ENCODE data around the gene DCT. TPM values are rescaled to one million over a fixed set of nuclear protein-coding genes. Genes with fewer than 3 reads are reported as not detected.

Gene DCT
- total RNA-seq, 1 experiment from 2014 or later = not detected

DNA sequence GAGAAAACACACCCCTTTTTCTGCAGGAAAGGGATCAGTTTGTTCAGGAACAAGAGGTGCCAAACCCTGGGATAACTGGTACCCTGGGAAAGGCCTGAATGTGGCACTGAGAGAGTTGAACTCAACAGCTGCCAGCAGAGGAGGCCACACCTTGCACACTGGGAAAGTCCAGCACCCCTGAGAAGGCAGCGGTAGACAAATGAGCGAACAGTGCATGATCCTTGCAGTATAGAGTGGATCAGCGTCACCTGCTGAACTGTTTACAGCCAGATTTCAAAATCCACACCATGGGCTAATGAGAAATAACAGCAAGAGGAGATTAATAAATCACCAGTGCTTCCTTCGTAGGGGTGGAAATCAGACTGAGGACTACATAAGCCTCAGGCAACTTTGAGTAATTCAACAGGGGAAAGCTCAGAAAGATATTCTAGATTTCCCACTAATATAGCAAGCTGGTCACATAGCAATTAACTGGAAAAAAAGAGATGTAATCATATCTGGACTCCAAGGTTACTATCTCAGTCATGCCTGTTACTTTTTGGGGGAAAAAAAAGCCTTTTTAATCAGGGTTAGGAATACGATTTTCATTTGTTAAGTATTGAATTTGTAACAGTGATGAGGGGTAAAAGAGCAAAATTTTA is 52.0 kb downstream of the DCT start:
- Histone ChIP-seq H3K9me3 (ENCODE audit: control insufficient read depth, insufficient read depth, low read depth, low read length) (no peaks in the 10 kb centered on the region), H3K4me1 (ENCODE audit: control insufficient read depth, insufficient read depth, low read length) (no peaks in the 10 kb centered on the region), H3K4me3 (ENCODE audit: low read depth in 2 of 2, low read length in 2 of 2) (no peak overlapping the region), H3K36me3 (ENCODE audit: control insufficient read depth, insufficient read depth, low read length) (no peaks in the 10 kb centered on the region), H3K27me3 (ENCODE audit: control insufficient read depth, insufficient read depth, low read length) (no peaks in the 10 kb centered on the region), H3K27ac (ENCODE audit: low read length) (no peak overlapping the region)
- POLR2A ChIA-PET = no interaction called here
- CTCF ChIA-PET = no interaction called here
- intact Hi-C loops (cut with micrococcal nuclease; ENCODE audit: unreplicated experiment) (no loop called here), in situ Hi-C loops (cut with HindIII; ENCODE audit: low pct_unique_long_range_greater_than_20kb, low sequenced_read_pairs) (no loop called here)
- ATAC-seq = 0 out of 2 replicates have a peak, but pooled peaks have one; percentile 58
- DNase-seq (ENCODE audit: low read depth, low spot score) = no peak
- TF ChIP-seq TCF7L2 (IDR thresholded peaks at IDR 0.05; ENCODE audit: low read depth, low read length) = no peak
- TF ChIP-seq POLR2AphosphoS5 (IDR thresholded peaks at IDR 0.05; ENCODE audit: low read depth, low read length) = no peak
- TF ChIP-seq, protein P1, sequence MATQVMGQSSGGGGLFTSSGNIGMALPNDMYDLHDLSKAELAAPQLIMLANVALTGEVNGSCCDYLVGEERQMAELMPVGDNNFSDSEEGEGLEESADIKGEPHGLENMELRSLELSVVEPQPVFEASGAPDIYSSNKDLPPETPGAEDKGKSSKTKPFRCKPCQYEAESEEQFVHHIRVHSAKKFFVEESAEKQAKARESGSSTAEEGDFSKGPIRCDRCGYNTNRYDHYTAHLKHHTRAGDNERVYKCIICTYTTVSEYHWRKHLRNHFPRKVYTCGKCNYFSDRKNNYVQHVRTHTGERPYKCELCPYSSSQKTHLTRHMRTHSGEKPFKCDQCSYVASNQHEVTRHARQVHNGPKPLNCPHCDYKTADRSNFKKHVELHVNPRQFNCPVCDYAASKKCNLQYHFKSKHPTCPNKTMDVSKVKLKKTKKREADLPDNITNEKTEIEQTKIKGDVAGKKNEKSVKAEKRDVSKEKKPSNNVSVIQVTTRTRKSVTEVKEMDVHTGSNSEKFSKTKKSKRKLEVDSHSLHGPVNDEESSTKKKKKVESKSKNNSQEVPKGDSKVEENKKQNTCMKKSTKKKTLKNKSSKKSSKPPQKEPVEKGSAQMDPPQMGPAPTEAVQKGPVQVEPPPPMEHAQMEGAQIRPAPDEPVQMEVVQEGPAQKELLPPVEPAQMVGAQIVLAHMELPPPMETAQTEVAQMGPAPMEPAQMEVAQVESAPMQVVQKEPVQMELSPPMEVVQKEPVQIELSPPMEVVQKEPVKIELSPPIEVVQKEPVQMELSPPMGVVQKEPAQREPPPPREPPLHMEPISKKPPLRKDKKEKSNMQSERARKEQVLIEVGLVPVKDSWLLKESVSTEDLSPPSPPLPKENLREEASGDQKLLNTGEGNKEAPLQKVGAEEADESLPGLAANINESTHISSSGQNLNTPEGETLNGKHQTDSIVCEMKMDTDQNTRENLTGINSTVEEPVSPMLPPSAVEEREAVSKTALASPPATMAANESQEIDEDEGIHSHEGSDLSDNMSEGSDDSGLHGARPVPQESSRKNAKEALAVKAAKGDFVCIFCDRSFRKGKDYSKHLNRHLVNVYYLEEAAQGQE (IDR thresholded peaks at IDR 0.05; ENCODE audit: insufficient read depth in 1 of 2, low read depth in 2 of 2, low read length in 1 of 2) = no peak
- TF ChIP-seq, protein P2, sequence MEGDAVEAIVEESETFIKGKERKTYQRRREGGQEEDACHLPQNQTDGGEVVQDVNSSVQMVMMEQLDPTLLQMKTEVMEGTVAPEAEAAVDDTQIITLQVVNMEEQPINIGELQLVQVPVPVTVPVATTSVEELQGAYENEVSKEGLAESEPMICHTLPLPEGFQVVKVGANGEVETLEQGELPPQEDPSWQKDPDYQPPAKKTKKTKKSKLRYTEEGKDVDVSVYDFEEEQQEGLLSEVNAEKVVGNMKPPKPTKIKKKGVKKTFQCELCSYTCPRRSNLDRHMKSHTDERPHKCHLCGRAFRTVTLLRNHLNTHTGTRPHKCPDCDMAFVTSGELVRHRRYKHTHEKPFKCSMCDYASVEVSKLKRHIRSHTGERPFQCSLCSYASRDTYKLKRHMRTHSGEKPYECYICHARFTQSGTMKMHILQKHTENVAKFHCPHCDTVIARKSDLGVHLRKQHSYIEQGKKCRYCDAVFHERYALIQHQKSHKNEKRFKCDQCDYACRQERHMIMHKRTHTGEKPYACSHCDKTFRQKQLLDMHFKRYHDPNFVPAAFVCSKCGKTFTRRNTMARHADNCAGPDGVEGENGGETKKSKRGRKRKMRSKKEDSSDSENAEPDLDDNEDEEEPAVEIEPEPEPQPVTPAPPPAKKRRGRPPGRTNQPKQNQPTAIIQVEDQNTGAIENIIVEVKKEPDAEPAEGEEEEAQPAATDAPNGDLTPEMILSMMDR (IDR thresholded peaks at IDR 0.05) = no peak
- no TSS peak for BruUV-seq (replicated peaks)

DNA sequence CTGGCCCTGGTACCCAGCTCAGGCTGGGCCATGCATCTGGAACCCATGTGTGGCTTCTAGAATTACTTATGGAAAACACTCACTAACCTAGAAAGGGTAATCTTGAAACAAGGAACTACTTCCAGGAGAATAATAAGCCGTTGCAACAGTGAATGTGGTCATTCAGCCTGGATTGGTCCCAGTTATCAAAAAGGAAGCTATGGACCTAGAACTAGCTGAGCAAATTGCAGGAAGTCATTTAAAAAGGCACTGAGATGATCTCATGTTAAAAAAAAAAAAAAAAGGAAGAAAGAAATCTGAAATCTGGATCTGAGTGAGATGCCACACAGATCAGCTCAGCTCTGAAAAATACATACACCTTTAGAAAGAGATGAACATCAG is 59.6 kb downstream of the DCT start:
- Histone ChIP-seq H3K36me3 (ENCODE audit: control insufficient read depth, insufficient read depth, low read length) (no peaks in the 10 kb centered on the region), H3K9me3 (ENCODE audit: control insufficient read depth, insufficient read depth, low read depth, low read length) (no peaks in the 10 kb centered on the region; the same call in 1 of the 2 replicates), H3K4me3 (ENCODE audit: low read depth in 2 of 2, low read length in 2 of 2) (no peak overlapping the region), H3K27me3 (ENCODE audit: control insufficient read depth, insufficient read depth, low read length) (no peaks in the 10 kb centered on the region), H3K27ac (ENCODE audit: low read length) (no peak overlapping the region), H3K4me1 (ENCODE audit: control insufficient read depth, insufficient read depth, low read length) (no peaks in the 10 kb centered on the region)
- intact Hi-C loops (cut with micrococcal nuclease; ENCODE audit: unreplicated experiment) = no loop called here
- BruUV-seq (replicated peaks) = no TSS peak
- in situ Hi-C loops (cut with HindIII; ENCODE audit: low pct_unique_long_range_greater_than_20kb, low sequenced_read_pairs) = no loop called here
- ChIA-PET POLR2A (no interaction called here), CTCF (no interaction called here)
- TF ChIP-seq SIN3A (IDR thresholded peaks at IDR 0.05; ENCODE audit: borderline replicate concordance, insufficient read depth, low read depth, low read length) (no peak), TCF7L2 (IDR thresholded peaks at IDR 0.05; ENCODE audit: low read depth, low read length) (no peak), POLR2AphosphoS5 (IDR thresholded peaks at IDR 0.05; ENCODE audit: low read depth, low read length) (no peak)
- TF ChIP-seq, protein P2 (IDR thresholded peaks at IDR 0.05) = no peak
- TF ChIP-seq, protein P1 (IDR thresholded peaks at IDR 0.05; ENCODE audit: insufficient read depth in 1 of 2, low read depth in 2 of 2, low read length in 1 of 2) = no peak
- DNase-seq (ENCODE audit: low read depth, low spot score) (no peak), ATAC-seq (no peak)

Data from Panc1 (cell line).